CD14-positive monocyte (primary cell): ENCODE results near the gene SRGAP1. TPM values are rescaled to one million over a fixed set of nuclear protein-coding genes. Genes with fewer than 3 reads are reported as not detected.

Source experiments
- DNase-seq, 3 donors: peaks; one replicate each; pipeline ENCODE4 v3.0.0-alpha.2; 2011 to 2022
- H2AFZ ChIP-seq: 2 replicates; pipeline ENCODE4 v1.6.0; 2012; ENCODE audit warnings: mild to moderate bottlenecking, low read depth, low read length, inconsistent platforms; ENCODE audit not compliant: insufficient read depth, poor library complexity, severe bottlenecking
- H3K27ac ChIP-seq, 2 donors: 1 replicate in 1 of 2; 2 replicates in 1 of 2; pipeline ENCODE4 v1.5.1; 2012 to 2013; ENCODE audit warnings: low read length in 2 of 2, control low read depth in 1 of 2, inconsistent platforms in 1 of 2, low read depth in 1 of 2, mild to moderate bottlenecking in 1 of 2
- H3K27me3 ChIP-seq, 2 donors: one replicate each; pipeline versions ENCODE4 v1.6.0 to v1.6.1; 2011 to 2013; ENCODE audit warnings: low read length in 2 of 2; ENCODE audit not compliant: control insufficient read depth in 2 of 2, insufficient read depth in 2 of 2
- H3K36me3 ChIP-seq, 2 donors: replicated peaks in 1 of 2; 1 replicate in 1 of 2; 2 replicates in 1 of 2; pipeline versions ENCODE4 v1.5.1 to v1.6.1; 2012 to 2013; ENCODE audit warnings: low read length in 2 of 2, control low read depth in 1 of 2, inconsistent platforms in 1 of 2, mild to moderate bottlenecking in 1 of 2; ENCODE audit not compliant: insufficient read depth in 2 of 2, control insufficient read depth in 1 of 2
- H3K4me1 ChIP-seq, 2 donors: 1 replicate in 1 of 2; 2 replicates in 1 of 2; pipeline versions ENCODE4 v1.5.1 to v1.6.1; 2012 to 2013; ENCODE audit warnings: low read length in 2 of 2, control low read depth in 1 of 2, inconsistent platforms in 1 of 2, mild to moderate bottlenecking in 1 of 2, moderate library complexity in 1 of 2; ENCODE audit not compliant: insufficient read depth in 2 of 2, control insufficient read depth in 1 of 2
- H3K4me2 ChIP-seq: replicated peaks from 2 replicates; pipeline ENCODE3; 2012; ENCODE audit warnings: low read length, moderate library complexity, mild to moderate bottlenecking; ENCODE audit not compliant: poor library complexity, severe bottlenecking; ENCODE audit errors: extremely low read depth
- H3K4me3 ChIP-seq, 3 experiments: fragments of 200-600 bp in 1 of 3; sonication (generic) in 1 of 3; replicated peaks in 1 of 3; 1 replicate in 2 of 3; 2 replicates in 1 of 3; pipeline ENCODE4 v1.5.1; 2011 to 2013; ENCODE audit warnings: low read length in 3 of 3, mild to moderate bottlenecking in 3 of 3, control low read depth in 2 of 3, low read depth in 2 of 3, inconsistent platforms in 1 of 3, moderate library complexity in 1 of 3
- H3K79me2 ChIP-seq: 2 replicates; pipeline ENCODE4 v1.6.0; 2012; ENCODE audit warnings: mild to moderate bottlenecking, control low read depth, inconsistent platforms, low read length, moderate library complexity; ENCODE audit not compliant: insufficient read depth
- H3K9ac ChIP-seq: 2 replicates; pipeline ENCODE4 v1.6.0; 2017; ENCODE audit warnings: low read length, mild to moderate bottlenecking; ENCODE audit not compliant: insufficient read depth, poor library complexity, severe bottlenecking
- H3K9me3 ChIP-seq, 2 donors: replicated peaks in 1 of 2; 1 replicate in 1 of 2; 2 replicates in 1 of 2; pipeline versions ENCODE4 v1.5.1 to v1.6.1; 2012 to 2013; ENCODE audit warnings: low read length in 2 of 2, control low read depth in 1 of 2; ENCODE audit not compliant: control insufficient read depth in 1 of 2, insufficient read depth in 1 of 2
- H4K20me1 ChIP-seq: 2 replicates; pipeline ENCODE4 v1.6.0; 2012; ENCODE audit warnings: mild to moderate bottlenecking, low read length, control low read depth, moderate library complexity; ENCODE audit not compliant: insufficient read depth
- H3K27ac Mint-ChIP-seq, 7 donors: one replicate each; pipeline ENCODE4 v1.8.0; 2020; ENCODE audit warnings: mild to moderate bottlenecking in 7 of 7, mixed read lengths in 7 of 7, moderate library complexity in 6 of 7, inconsistent platforms in 2 of 7
- H3K27me3 Mint-ChIP-seq, 3 donors: one replicate each; pipeline ENCODE4 v1.8.0; 2021 to 2022; ENCODE audit warnings: low read depth in 3 of 3, mild to moderate bottlenecking in 3 of 3, mixed read lengths in 3 of 3, moderate library complexity in 3 of 3, inconsistent platforms in 1 of 3
- H3K36me3 Mint-ChIP-seq, 2 donors: one replicate each; pipeline ENCODE4 v1.8.0; 2020; ENCODE audit warnings: mixed read lengths in 2 of 2, inconsistent platforms in 1 of 2, mild to moderate bottlenecking in 1 of 2
- H3K4me1 Mint-ChIP-seq: one replicate; pipeline ENCODE4 v1.8.0; 2020; ENCODE audit warnings: mild to moderate bottlenecking, mixed read lengths
- H3K4me3 Mint-ChIP-seq, 2 donors: one replicate each; pipeline ENCODE4 v1.8.0; 2020; ENCODE audit warnings: mild to moderate bottlenecking in 2 of 2, mixed read lengths in 2 of 2, moderate library complexity in 1 of 2
- H3K9me3 Mint-ChIP-seq, 7 donors: one replicate each; pipeline ENCODE4 v1.8.0; 2020 to 2022; ENCODE audit warnings: mixed read lengths in 7 of 7, mild to moderate bottlenecking in 6 of 7, moderate library complexity in 6 of 7, inconsistent platforms in 2 of 7
- CTCF ChIP-seq: fragments of 200-600 bp; IDR thresholded peaks from one replicate; pipeline ENCODE4 v1.8.0; 2022; ENCODE audit warnings: antibody characterized with exemption, mild to moderate bottlenecking
- WGBS: methylation state at CpG from one replicate; pipeline ENCODE4 v1.1.5; 2013; ENCODE audit warnings: missing lambda C conversion rate; ENCODE audit not compliant: insufficient coverage; 5-methylcytosine and 5-hydroxymethylcytosine counted together
- intact Hi-C, 2 donors: fragments of 100-400 bp; cut with micrococcal nuclease; formaldehyde crosslinking; loops; one replicate each; pipeline versions ENCODE4 v1.15.0 to v1.15.1; 2023
- polyA plus RNA-seq, 3 donors: library from polyadenylated mRNA; depleted of rRNA in 1 of 3; unstranded in 2 of 3; stranded (reverse) in 1 of 3; fragments of 300-500 nt in 2 of 3; fragments of >200 nt in 1 of 3; fragmentation: Illumina TruSeq in 2 of 3; gene quantifications; 1 replicate in 2 of 3; 2 replicates in 1 of 3; pipeline ENCODE4 v1.2.3, GENCODE V29; 2012 to 2021

Gene SRGAP1
- polyA plus RNA-seq, 3 donors = 0.05 to 0.52 (median 0.07) TPM

- H3K79me2 ChIP-seq = no peaks in the 10 kb centered on the region
- H4K20me1 ChIP-seq = no peaks in the 10 kb centered on the region
- H3K9me3 Mint-ChIP-seq = peaks cover 0 to 3% (median 2%) of the 10 kb centered on the region in 7 donors
- no peaks in the 10 kb centered on the region for H3K27me3 Mint-ChIP-seq
- intact Hi-C loops = no loop called here
- H3K4me1 Mint-ChIP-seq = peaks cover 10% of the 10 kb centered on the region
- H3K4me3 ChIP-seq = no peak overlapping the region
- no peak overlapping the region for H3K4me2 ChIP-seq
- TF ChIP-seq CTCF = no peak
- H3K27ac Mint-ChIP-seq = no peak overlapping the region
- no peaks in the 10 kb centered on the region for H3K27me3 ChIP-seq
- no peak overlapping the region for H2AFZ ChIP-seq
- no CpG with 5 or more reads among the region's 1 CpG for WGBS
- no peak overlapping the region for H3K27ac ChIP-seq
- peaks cover 0 to 2% of the 10 kb centered on the region in 2 donors for H3K36me3 Mint-ChIP-seq
- no peaks in the 10 kb centered on the region for H3K9me3 ChIP-seq
- H3K4me1 ChIP-seq = peaks cover 9 to 10% of the 10 kb centered on the region in 2 donors
- H3K36me3 ChIP-seq = no peaks in the 10 kb centered on the region
- H3K9ac ChIP-seq = no peak overlapping the region
- H3K4me3 Mint-ChIP-seq = no peak overlapping the region
- no peak for DNase-seq
Observed at GRCh38 chr12:63906876-63907275, 62.4 kb downstream of the SRGAP1 start.

- H3K4me3 ChIP-seq = no peak overlapping the region
- H3K36me3 ChIP-seq = no peaks in the 10 kb centered on the region
- WGBS = no CpG with 5 or more reads among the region's 2 CpGs
- no peak overlapping the region for H3K4me3 Mint-ChIP-seq
- no peak overlapping the region for H3K9ac ChIP-seq
- peaks cover 0 to 2% (median 0%) of the 10 kb centered on the region in 3 donors for H3K27me3 Mint-ChIP-seq
- H3K27ac ChIP-seq = no peak overlapping the region
- no peak overlapping the region for H3K4me2 ChIP-seq
- peaks cover 12% of the 10 kb centered on the region for H3K4me1 Mint-ChIP-seq
- H3K4me1 ChIP-seq = peaks cover 12 to 14% of the 10 kb centered on the region in 2 donors
- no peaks in the 10 kb centered on the region for H3K79me2 ChIP-seq
- no peak for TF ChIP-seq CTCF
- no peaks in the 10 kb centered on the region for H3K27me3 ChIP-seq
- H3K36me3 Mint-ChIP-seq = peaks cover 0 to 2% of the 10 kb centered on the region in 2 donors
- H3K9me3 Mint-ChIP-seq = peaks cover 0 to 3% (median 2%) of the 10 kb centered on the region in 7 donors
- no peaks in the 10 kb centered on the region for H4K20me1 ChIP-seq
- H3K9me3 ChIP-seq = no peaks in the 10 kb centered on the region
- intact Hi-C loops = no loop called here
- DNase-seq = no peak
- H2AFZ ChIP-seq = no peak overlapping the region
- no peak overlapping the region for H3K27ac Mint-ChIP-seq
Observed at GRCh38 chr12:63907561-63907960, 63.1 kb downstream of the SRGAP1 start.
